GM21390 (cell line): ENCODE measurements around the gene CSF1R.

ENCODE experiments used
- ATAC-seq: cut with Tn5 transposase; IDR thresholded peaks from one replicate; pipeline ENCODE4 v1.9.1; 2021; ENCODE audit not compliant: unreplicated experiment

CSF1R gene

GRCh38 chr5:150073086-150073625 is 13.2 kb downstream of the CSF1R start:
- ATAC-seq = no peak

- ATAC-seq = no peak
Measured at GRCh38 chr5:150070821-150071220, 15.5 kb downstream of the CSF1R start.

- ATAC-seq = no peak
Measured at GRCh38 chr5:150069672-150070627, 16.4 kb downstream of the CSF1R start.

GRCh38 chr5:150068961-150069645 is 17.3 kb downstream of the CSF1R start:
- no peak for ATAC-seq

GRCh38 chr5:150068472-150068871 is 17.9 kb downstream of the CSF1R start:
- no peak for ATAC-seq

GRCh38 chr5:150068071-150068470 is 18.3 kb downstream of the CSF1R start:
- ATAC-seq = no peak

GRCh38 chr5:150067405-150067960 is 18.9 kb downstream of the CSF1R start:
- ATAC-seq = no peak

- ATAC-seq = peak; percentile 50
Measured at GRCh38 chr5:150066901-150067396, 19.4 kb downstream of the CSF1R start.

GRCh38 chr5:150066436-150066835 is 19.9 kb downstream of the CSF1R start:
- ATAC-seq = no peak

- no peak for ATAC-seq
Measured at GRCh38 chr5:150065886-150066285, 20.5 kb downstream of the CSF1R start.

GRCh38 chr5:150065346-150065745 is 21.0 kb downstream of the CSF1R start:
- no peak for ATAC-seq

GRCh38 chr5:150064681-150065220 is 21.6 kb downstream of the CSF1R start:
- no peak for ATAC-seq

- ATAC-seq = no peak
Measured at GRCh38 chr5:150063638-150064037, 22.7 kb downstream of the CSF1R start.

GRCh38 chr5:150062216-150062922 is 24.0 kb downstream of the CSF1R start:
- no peak for ATAC-seq

- no peak for ATAC-seq
Measured at GRCh38 chr5:150061538-150061995, 24.8 kb downstream of the CSF1R start.

GRCh38 chr5:150060471-150060870 is 25.9 kb downstream of the CSF1R start:
- ATAC-seq = no peak

- no peak for ATAC-seq
Measured at GRCh38 chr5:150059623-150060022, 26.7 kb downstream of the CSF1R start.

- no peak for ATAC-seq
Measured at GRCh38 chr5:150058480-150059126, 27.8 kb downstream of the CSF1R start.

- ATAC-seq = no peak
Measured at GRCh38 chr5:150057996-150058395, 28.4 kb downstream of the CSF1R start.

- no peak for ATAC-seq
Measured at GRCh38 chr5:150057511-150057910, 28.8 kb downstream of the CSF1R start.
